SK-N-MC (cell line): ENCODE measurements around the gene LSM2.

Experiments used
- EZH2 ChIP-seq: fragments of 200-600 bp; sonication (generic); IDR thresholded peaks from one replicate; pipeline ENCODE4 v1.6.1; 2017; ENCODE audit warnings: antibody characterized with exemption
- FOXP2 ChIP-seq: optimal IDR thresholded peaks from 2 replicates; pipeline ENCODE3; 2011; ENCODE audit warnings: mild to moderate bottlenecking, moderate library complexity; ENCODE audit not compliant: insufficient read depth; ENCODE audit errors: extremely low read length, control extremely low read depth
- POLR2AphosphoS5 ChIP-seq: IDR thresholded peaks from 2 replicates; pipeline ENCODE4 v1.6.1; 2012; ENCODE audit warnings: mild to moderate bottlenecking, low read depth, low read length, borderline replicate concordance

DNA sequence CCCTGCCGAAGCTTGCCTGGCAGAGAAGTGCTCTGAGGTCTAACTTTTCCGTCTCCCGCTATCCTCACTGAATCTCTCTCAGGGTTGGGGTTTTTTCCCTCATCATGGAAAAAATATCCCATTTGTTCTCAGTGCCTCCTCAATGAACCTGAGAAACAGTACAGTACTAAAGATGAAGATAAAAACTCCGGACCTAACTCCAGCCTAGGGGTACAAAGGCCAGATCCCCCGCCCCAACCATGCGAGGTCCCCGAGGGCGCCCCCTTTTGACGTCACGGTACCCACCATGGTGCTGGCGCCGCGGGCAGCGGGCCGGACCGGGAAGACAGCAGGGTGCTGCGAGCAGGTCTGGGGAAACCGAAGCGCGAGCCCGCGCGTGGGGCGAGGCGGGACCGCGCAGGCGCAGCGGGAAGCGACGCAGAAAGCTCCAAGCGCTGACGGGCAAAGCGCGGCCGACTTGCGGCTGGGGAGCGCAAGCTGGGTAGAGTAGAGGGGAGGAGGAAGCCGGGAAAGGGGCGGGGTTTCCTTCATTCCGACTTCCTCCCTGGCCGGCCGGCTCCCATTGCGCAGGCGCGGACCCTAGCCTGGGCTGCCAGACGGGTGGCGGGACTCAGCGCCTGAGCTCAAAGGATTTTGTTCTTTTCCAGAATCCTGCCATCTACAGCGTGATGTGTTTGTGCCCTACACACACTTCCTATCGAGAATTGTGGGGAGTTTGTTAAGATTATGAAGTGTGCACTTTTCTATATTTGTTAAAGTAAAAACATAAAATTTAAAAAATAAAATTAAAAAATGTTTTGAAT, at the start of gene LSM2:
- TF ChIP-seq EZH2 (no peak), POLR2AphosphoS5 (peak; percentile 96), FOXP2 (no peak)
